ENCODE measurements around the gene TAL2. TPM values are rescaled to one million over a fixed set of nuclear protein-coding genes. Genes with fewer than 3 reads are reported as not detected.

Gene TAL2
- total RNA-seq = not detected
- not detected for polyA plus RNA-seq

DNA sequence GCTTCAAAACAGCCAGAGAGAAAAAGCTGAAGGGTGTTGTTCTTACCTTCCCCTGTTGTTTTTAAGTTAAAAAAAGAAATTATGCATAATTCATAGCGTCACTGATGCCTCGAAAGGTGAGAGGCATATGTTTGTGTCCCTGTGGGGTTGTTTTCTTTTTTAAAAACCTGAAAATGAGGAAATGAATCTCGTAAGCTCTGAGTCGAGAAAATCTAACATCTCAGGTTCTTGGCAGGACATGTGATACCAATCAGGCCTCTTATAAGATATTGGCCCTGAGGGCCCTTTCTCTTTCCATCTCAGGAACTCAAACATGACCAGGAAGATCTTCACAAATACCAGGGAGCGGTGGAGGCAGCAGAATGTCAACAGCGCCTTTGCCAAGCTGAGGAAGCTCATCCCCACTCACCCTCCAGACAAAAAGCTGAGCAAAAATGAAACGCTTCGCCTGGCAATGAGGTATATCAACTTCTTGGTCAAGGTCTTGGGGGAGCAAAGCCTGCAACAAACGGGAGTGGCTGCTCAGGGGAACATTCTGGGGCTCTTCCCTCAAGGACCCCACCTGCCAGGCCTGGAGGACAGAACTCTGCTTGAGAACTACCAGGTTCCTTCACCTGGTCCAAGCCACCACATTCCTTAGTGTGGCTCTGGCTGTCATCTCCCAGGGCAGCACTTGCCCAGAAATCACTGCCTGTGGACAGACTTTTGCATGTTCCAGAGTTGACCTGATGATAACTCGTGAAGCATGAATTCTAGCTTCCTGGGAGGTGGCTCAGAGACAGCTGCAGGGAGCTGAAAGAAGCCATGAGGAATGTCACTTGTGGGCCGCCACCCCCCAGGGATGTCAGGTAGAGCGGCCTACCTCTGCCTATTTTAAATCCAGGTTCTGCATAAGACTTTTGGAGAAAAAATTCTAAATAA is at the start of gene TAL2:
TAL2 (plus strand) TSS at position 274 of the 921 bp plus-strand sequence; CDS start at position 314, 40 bp downstream.
- H3K4me3 ChIP-seq (ENCODE audit: low read length in 2 of 2) = no peak within 1 kb of the TSS
- H3K9me3 ChIP-seq (ENCODE audit: control insufficient read depth in 1 of 2, low read length in 2 of 2) = no peaks in the 10 kb centered on the region
- H3K27ac Mint-ChIP-seq = no peak within 1 kb of the TSS
- no peak within 1 kb of the TSS for H3K4me3 Mint-ChIP-seq
- H3K4me1 Mint-ChIP-seq = no peaks in the 10 kb centered on the region
- no peaks in the 10 kb centered on the region for H3K9me3 Mint-ChIP-seq
- H3K36me3 ChIP-seq (ENCODE audit: insufficient read depth, low read length) = no peaks in the 10 kb centered on the region
- H3K27ac ChIP-seq (ENCODE audit: low read depth, low read length) = no peak within 1 kb of the TSS
- no peaks in the 10 kb centered on the region for H3K4me1 ChIP-seq (ENCODE audit: insufficient read depth, low read length)
- POLR2A ChIA-PET (ENCODE audit: partially characterized antibody) = no interaction called here
- CTCF ChIA-PET (ENCODE audit: partially characterized antibody) = no interaction called here
- intact Hi-C loops (cut with micrococcal nuclease) = no loop called here
- DNase-seq = no peak
- H3K36me3 Mint-ChIP-seq = no peaks in the 10 kb centered on the region
- peaks cover 17% of the 10 kb centered on the region in 2 donors for H3K27me3 Mint-ChIP-seq
- no peaks in the 10 kb centered on the region for H3K27me3 ChIP-seq (ENCODE audit: insufficient read depth, low read length)

DNA sequence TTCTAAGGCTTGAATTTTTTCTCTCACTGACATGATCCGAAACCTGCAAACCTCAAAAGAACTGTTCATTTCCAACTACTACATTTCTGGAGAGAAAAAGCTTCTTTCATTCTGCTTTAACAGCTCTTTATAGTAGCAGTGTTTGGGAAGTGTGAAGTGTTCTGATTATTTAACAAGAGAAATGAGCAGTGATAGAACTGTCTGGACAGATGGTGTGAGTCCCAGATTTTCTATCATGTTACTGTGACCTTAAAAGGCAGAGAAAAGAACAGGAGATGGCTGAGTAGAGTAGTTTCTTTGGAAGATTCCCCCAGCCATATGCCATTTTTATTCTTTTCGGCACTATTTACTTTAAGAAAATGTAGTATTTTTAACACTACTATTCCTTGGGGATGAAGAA is 41.3 kb upstream of the TAL2 start:
- CTCF ChIA-PET (ENCODE audit: partially characterized antibody) = interaction anchor here (0.7 kb wide), 1 partner anchor 13 kb away, joined by 3 read pairs; no protein-coding TSS in a partner anchor
- H3K36me3 Mint-ChIP-seq = peaks cover 23 to 25% of the 10 kb centered on the region in 2 donors

DNA sequence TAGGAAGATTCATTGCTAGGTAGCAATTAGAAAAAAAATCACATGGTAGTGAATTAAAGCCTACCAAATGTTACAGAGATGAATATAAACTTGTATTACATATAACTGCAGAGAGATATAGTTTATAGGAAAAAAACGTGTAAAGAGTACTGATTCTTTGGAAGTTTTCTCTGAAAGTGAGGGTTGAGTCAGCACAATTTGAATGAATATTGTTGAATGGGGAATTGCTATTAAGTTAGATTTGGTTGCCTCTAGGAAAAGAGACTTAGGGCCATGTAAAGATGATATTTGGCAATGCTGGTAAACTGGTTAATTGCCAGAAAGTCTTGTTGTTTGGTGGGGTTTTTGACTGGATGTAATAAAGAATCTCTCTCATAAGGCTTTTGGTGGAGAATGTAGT is 37.2 kb upstream of the TAL2 start:
- intact Hi-C loops (cut with micrococcal nuclease) = no loop called here
- Histone ChIP-seq H3K4me1 (ENCODE audit: insufficient read depth, low read length) (no peaks in the 10 kb centered on the region), H3K9me3 (ENCODE audit: control insufficient read depth in 1 of 2, low read length in 2 of 2) (no peaks in the 10 kb centered on the region), H3K36me3 (ENCODE audit: insufficient read depth, low read length) (no peaks in the 10 kb centered on the region), H3K4me3 (ENCODE audit: low read length in 2 of 2) (no peak overlapping the region), H3K27ac (ENCODE audit: low read depth, low read length) (no peak overlapping the region), H3K27me3 (ENCODE audit: insufficient read depth, low read length) (no peaks in the 10 kb centered on the region)
- Mint-ChIP-seq H3K27ac (peak overlapping the region in 1 of 7 donors; percentile 25), H3K9me3 (peaks cover 0 to 3% (median 0%) of the 10 kb centered on the region in 8 donors), H3K27me3 (no peaks in the 10 kb centered on the region), H3K4me1 (no peaks in the 10 kb centered on the region), H3K4me3 (no peak overlapping the region), H3K36me3 (peaks cover 40 to 60% of the 10 kb centered on the region in 2 donors)
- ChIA-PET CTCF (ENCODE audit: partially characterized antibody) (no interaction called here), POLR2A (ENCODE audit: partially characterized antibody) (no interaction called here)
- no peak for DNase-seq

More for the DNA sequence above, 41.3 kb upstream of the TAL2 start:
- DNase-seq = no peak
- POLR2A ChIA-PET (ENCODE audit: partially characterized antibody) = no interaction called here
- no peaks in the 10 kb centered on the region for H3K9me3 ChIP-seq (ENCODE audit: control insufficient read depth in 1 of 2, low read length in 2 of 2)
- H3K4me1 ChIP-seq (ENCODE audit: insufficient read depth, low read length) = no peaks in the 10 kb centered on the region
- Mint-ChIP-seq H3K27me3 (no peaks in the 10 kb centered on the region), H3K27ac (no peak overlapping the region), H3K4me3 (no peak overlapping the region), H3K4me1 (no peaks in the 10 kb centered on the region), H3K9me3 (no peaks in the 10 kb centered on the region)
- no peaks in the 10 kb centered on the region for H3K36me3 ChIP-seq (ENCODE audit: insufficient read depth, low read length)
- intact Hi-C loops (cut with micrococcal nuclease) = no loop called here
- no peaks in the 10 kb centered on the region for H3K27me3 ChIP-seq (ENCODE audit: insufficient read depth, low read length)
- no peak overlapping the region for H3K4me3 ChIP-seq (ENCODE audit: low read length in 2 of 2)
- no peak overlapping the region for H3K27ac ChIP-seq (ENCODE audit: low read depth, low read length)

DNA sequence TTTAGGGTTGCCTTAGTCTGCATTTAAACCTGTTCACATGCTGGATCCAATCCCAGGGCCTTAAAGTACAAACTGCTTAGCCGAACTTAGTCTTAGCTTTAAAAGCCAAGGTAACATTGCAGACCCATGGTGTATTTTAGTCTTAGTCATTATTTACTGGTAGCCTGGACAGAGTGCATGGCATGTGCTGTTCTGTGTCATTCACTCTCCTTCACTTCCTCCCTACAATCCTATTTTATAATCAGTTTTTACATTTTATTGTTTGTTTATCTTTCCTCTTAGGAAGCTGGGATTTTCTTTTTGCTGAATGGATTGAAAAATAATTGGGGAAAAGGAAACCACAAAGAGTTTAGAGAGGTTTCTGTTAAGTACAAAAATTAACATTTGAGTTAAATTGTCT is 29.4 kb upstream of the TAL2 start:
- Mint-ChIP-seq H3K4me1 (no peaks in the 10 kb centered on the region), H3K4me3 (no peak overlapping the region), H3K36me3 (peaks cover 35 to 60% of the 10 kb centered on the region in 2 donors), H3K9me3 (peaks cover 0 to 5% (median 0%) of the 10 kb centered on the region in 8 donors), H3K27me3 (no peaks in the 10 kb centered on the region), H3K27ac (no peak overlapping the region)
- Histone ChIP-seq H3K27me3 (ENCODE audit: insufficient read depth, low read length) (no peaks in the 10 kb centered on the region), H3K4me1 (ENCODE audit: insufficient read depth, low read length) (no peaks in the 10 kb centered on the region), H3K4me3 (ENCODE audit: low read length in 2 of 2) (no peak overlapping the region), H3K9me3 (ENCODE audit: control insufficient read depth in 1 of 2, low read length in 2 of 2) (no peaks in the 10 kb centered on the region), H3K36me3 (ENCODE audit: insufficient read depth, low read length) (no peaks in the 10 kb centered on the region), H3K27ac (ENCODE audit: low read depth, low read length) (no peak overlapping the region)
- ChIA-PET CTCF (ENCODE audit: partially characterized antibody) (no interaction called here), POLR2A (ENCODE audit: partially characterized antibody) (no interaction called here)
- DNase-seq = no peak
- intact Hi-C loops (cut with micrococcal nuclease) = no loop called here

DNA sequence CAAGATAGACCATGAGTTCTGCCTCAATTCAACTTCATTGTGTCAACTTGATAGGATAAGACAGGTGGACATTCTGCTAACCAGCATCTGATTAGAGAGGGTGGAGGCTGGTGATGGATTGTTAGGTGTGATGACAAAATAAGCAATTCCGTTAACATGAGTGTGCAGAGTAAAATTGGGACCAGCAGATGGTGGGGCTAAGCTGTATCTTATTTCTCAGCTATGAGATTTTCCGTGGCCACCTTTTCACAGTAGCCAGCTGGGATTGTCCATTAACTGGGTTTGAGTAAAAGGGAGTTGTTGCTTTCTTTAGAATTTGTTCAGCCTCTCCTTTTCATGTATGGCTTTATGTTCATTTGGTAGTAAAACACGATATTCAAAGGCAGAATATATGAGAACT is 28.8 kb upstream of the TAL2 start:
- H3K4me3 Mint-ChIP-seq = no peak overlapping the region
- intact Hi-C loops (cut with micrococcal nuclease) = no loop called here
- Histone ChIP-seq H3K27me3 (ENCODE audit: insufficient read depth, low read length) (no peaks in the 10 kb centered on the region), H3K4me3 (ENCODE audit: low read length in 2 of 2) (no peak overlapping the region), H3K9me3 (ENCODE audit: control insufficient read depth in 1 of 2, low read length in 2 of 2) (no peaks in the 10 kb centered on the region), H3K36me3 (ENCODE audit: insufficient read depth, low read length) (no peaks in the 10 kb centered on the region), H3K4me1 (ENCODE audit: insufficient read depth, low read length) (no peaks in the 10 kb centered on the region), H3K27ac (ENCODE audit: low read depth, low read length) (no peak overlapping the region)
- H3K4me1 Mint-ChIP-seq = no peaks in the 10 kb centered on the region
- no peak for DNase-seq
- H3K36me3 Mint-ChIP-seq = peaks cover 33 to 55% of the 10 kb centered on the region in 2 donors
- no peaks in the 10 kb centered on the region for H3K27me3 Mint-ChIP-seq
- ChIA-PET POLR2A (ENCODE audit: partially characterized antibody) (no interaction called here), CTCF (ENCODE audit: partially characterized antibody) (interaction anchor here (1.7 kb wide), 1 partner anchor 85 kb away, joined by 4 read pairs; no protein-coding TSS in a partner anchor)
- H3K9me3 Mint-ChIP-seq = peaks cover 0 to 5% (median 0%) of the 10 kb centered on the region in 8 donors
- no peak overlapping the region for H3K27ac Mint-ChIP-seq

DNA sequence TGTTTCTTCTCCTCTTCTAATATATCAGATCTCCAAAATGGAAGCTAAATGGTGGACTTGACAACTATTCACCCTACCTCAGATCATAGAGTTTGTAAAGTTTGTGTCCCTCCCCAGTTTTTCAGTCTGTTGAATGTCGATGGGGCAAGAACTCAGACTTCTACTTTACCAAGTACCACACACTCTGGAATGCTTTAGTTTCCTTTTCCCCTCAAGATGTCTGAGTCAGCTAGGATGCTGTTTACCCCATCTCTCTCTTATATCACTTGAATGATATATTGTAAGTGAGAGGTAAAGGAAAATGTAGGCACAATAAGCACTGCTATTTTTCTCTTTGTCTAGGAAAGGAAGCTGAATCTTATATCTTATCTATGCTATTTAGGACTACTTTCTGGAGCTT is 25.9 kb upstream of the TAL2 start:
- intact Hi-C loops (cut with micrococcal nuclease) = no loop called here
- Mint-ChIP-seq H3K27ac (peak overlapping the region in 1 of 7 donors; percentile 61), H3K4me1 (no peaks in the 10 kb centered on the region), H3K36me3 (peaks cover 34 to 53% of the 10 kb centered on the region in 2 donors), H3K9me3 (no peaks in the 10 kb centered on the region), H3K27me3 (no peaks in the 10 kb centered on the region), H3K4me3 (no peak overlapping the region)
- no peaks in the 10 kb centered on the region for H3K36me3 ChIP-seq (ENCODE audit: insufficient read depth, low read length)
- DNase-seq = no peak
- H3K4me1 ChIP-seq (ENCODE audit: insufficient read depth, low read length) = no peaks in the 10 kb centered on the region
- ChIA-PET CTCF (ENCODE audit: partially characterized antibody) (interaction anchor here (1.7 to 2.1 kb wide), 2 partner anchors 81 to 83 kb away, joined by 3 to 6 read pairs; no protein-coding TSS in a partner anchor), POLR2A (ENCODE audit: partially characterized antibody) (no interaction called here)
- no peak overlapping the region for H3K27ac ChIP-seq (ENCODE audit: low read depth, low read length)
- H3K9me3 ChIP-seq (ENCODE audit: control insufficient read depth in 1 of 2, low read length in 2 of 2) = no peaks in the 10 kb centered on the region
- H3K4me3 ChIP-seq (ENCODE audit: low read length in 2 of 2) = no peak overlapping the region
- H3K27me3 ChIP-seq (ENCODE audit: insufficient read depth, low read length) = no peaks in the 10 kb centered on the region

DNA sequence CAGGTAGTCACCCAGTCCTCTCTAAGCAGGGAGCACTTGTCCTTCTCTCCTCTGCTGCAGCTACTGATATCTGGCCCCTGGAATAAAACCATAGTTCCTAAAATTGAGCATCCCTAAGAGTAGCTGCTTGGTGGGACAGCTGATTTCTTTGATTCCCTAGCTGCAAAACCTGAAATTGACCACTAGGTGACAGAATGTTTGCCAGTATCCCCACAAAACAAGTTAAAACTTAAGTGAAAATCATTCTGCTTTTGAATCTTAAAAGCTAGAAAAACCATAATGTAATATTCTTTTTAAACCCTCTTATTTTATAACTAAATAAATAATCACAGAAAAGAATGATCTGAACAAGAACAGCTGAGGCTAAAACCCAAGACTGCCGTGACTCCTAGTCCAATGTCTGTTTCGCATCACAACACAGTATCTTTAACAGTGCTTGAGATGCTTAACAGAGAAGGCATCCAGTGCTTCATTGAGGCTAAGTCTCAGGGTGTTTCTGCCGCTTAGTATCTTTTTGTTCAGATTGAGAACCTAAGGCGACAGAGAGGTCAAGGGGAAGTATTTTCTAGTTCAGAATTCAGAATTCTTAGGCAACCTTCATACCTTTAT is 24.4 kb upstream of the TAL2 start:
- Histone ChIP-seq H3K36me3 (ENCODE audit: insufficient read depth, low read length) (no peaks in the 10 kb centered on the region), H3K27me3 (ENCODE audit: insufficient read depth, low read length) (no peaks in the 10 kb centered on the region), H3K4me3 (ENCODE audit: low read length in 2 of 2) (no peak overlapping the region), H3K9me3 (ENCODE audit: control insufficient read depth in 1 of 2, low read length in 2 of 2) (no peaks in the 10 kb centered on the region), H3K4me1 (ENCODE audit: insufficient read depth, low read length) (no peaks in the 10 kb centered on the region), H3K27ac (ENCODE audit: low read depth, low read length) (no peak overlapping the region)
- H3K9me3 Mint-ChIP-seq = no peaks in the 10 kb centered on the region
- no peak overlapping the region for H3K27ac Mint-ChIP-seq
- no peaks in the 10 kb centered on the region for H3K27me3 Mint-ChIP-seq
- ChIA-PET POLR2A (ENCODE audit: partially characterized antibody) (no interaction called here), CTCF (ENCODE audit: partially characterized antibody) (interaction anchor here (1.2 to 2.1 kb wide), 3 partner anchors 10 to 81 kb away, joined by 4 to 7 read pairs (median 6); no protein-coding TSS in a partner anchor)
- peaks cover 34 to 63% of the 10 kb centered on the region in 2 donors for H3K36me3 Mint-ChIP-seq
- no peaks in the 10 kb centered on the region for H3K4me1 Mint-ChIP-seq
- intact Hi-C loops (cut with micrococcal nuclease) = no loop called here
- DNase-seq = no peak
- H3K4me3 Mint-ChIP-seq = no peak overlapping the region

All from CD4-positive, alpha-beta memory T cell (primary cell).